ENCODE results near the gene LATS1. TPM values are rescaled to one million over a fixed set of nuclear protein-coding genes. Genes with fewer than 3 reads are reported as not detected.

Gene LATS1
- total RNA-seq, 1 experiment from 2014 or later: 25.1 TPM

DNA sequence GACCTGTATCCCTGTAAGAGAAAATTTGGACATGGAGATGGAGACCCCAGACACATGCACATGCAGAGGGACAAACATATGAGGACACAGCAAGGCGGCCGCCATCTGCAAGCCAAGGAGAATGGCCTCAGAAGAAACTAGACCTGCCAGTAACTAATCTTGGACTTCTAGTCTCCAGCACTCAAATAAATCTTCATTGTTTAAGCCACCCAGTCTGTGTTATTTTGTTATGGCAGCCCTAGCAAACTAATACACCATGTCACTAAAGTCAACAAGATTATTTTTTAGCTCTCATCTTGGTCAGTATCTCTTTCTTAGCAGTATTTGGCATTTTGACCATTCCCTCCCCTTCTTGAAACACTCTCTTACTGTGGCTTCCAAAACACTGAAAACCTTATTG is 26.7 kb downstream of the LATS1 start:
- H4K91ac ChIP-seq (ENCODE audit: insufficient read length, low read depth, low read length): no peak overlapping the region
- Mint-ChIP-seq H3K9me3 (no peaks in the 10 kb centered on the region), H3K4me3 (no peak overlapping the region), H3K27ac (no peak overlapping the region), H3K4me1 (no peaks in the 10 kb centered on the region), H3K27me3 (ENCODE audit: low read depth) (no peaks in the 10 kb centered on the region), H3K36me3 (ENCODE audit: insufficient read depth in 1 of 3, low read depth in 3 of 3) (peaks cover 21 to 56% (median 44%) of the 10 kb centered on the region in 3 experiments)
- no peak overlapping the region for H3K4ac ChIP-seq (ENCODE audit: low read depth, low read length)
- H2BK15ac ChIP-seq (ENCODE audit: low read depth, low read length): no peak overlapping the region
- no peaks in the 10 kb centered on the region for H3K9me3 ChIP-seq (ENCODE audit: control insufficient read depth, low read depth, low read length)
- no peak overlapping the region for H3K23ac ChIP-seq (ENCODE audit: insufficient read length, low read depth, low read length)
- no peak for DNase-seq
- no peak overlapping the region for H4K5ac ChIP-seq (ENCODE audit: insufficient read length, low read depth, low read length)
- no peak overlapping the region for H3T11ph ChIP-seq (ENCODE audit: low read length)
- no CpG with 5 or more reads among the region's 2 CpGs for WGBS (ENCODE audit: extremely low coverage, insufficient read length, low lambda C conversion rate)
- H3K23me2 ChIP-seq (ENCODE audit: insufficient read length, low read depth, low read length, poor library complexity, severe bottlenecking): no peaks in the 10 kb centered on the region
- no peak overlapping the region for H3K56ac ChIP-seq (ENCODE audit: insufficient read length, low read depth, low read length)
- H3K18ac ChIP-seq (ENCODE audit: insufficient read length, low read depth, low read length): no peak overlapping the region
- no peak overlapping the region for H4K8ac ChIP-seq (replicated peaks; ENCODE audit: insufficient read length, low read depth, low read length)
- H3K79me1 ChIP-seq (ENCODE audit: insufficient read depth, low read depth, low read length, poor library complexity, severe bottlenecking): no peaks in the 10 kb centered on the region
- H4K20me1 ChIP-seq (ENCODE audit: control insufficient read depth, insufficient read depth, insufficient read length): no peaks in the 10 kb centered on the region
- TF ChIP-seq, protein P1, sequence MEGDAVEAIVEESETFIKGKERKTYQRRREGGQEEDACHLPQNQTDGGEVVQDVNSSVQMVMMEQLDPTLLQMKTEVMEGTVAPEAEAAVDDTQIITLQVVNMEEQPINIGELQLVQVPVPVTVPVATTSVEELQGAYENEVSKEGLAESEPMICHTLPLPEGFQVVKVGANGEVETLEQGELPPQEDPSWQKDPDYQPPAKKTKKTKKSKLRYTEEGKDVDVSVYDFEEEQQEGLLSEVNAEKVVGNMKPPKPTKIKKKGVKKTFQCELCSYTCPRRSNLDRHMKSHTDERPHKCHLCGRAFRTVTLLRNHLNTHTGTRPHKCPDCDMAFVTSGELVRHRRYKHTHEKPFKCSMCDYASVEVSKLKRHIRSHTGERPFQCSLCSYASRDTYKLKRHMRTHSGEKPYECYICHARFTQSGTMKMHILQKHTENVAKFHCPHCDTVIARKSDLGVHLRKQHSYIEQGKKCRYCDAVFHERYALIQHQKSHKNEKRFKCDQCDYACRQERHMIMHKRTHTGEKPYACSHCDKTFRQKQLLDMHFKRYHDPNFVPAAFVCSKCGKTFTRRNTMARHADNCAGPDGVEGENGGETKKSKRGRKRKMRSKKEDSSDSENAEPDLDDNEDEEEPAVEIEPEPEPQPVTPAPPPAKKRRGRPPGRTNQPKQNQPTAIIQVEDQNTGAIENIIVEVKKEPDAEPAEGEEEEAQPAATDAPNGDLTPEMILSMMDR (conservative IDR thresholded peaks at IDR 0.05): no peak
- H3K4me1 ChIP-seq (ENCODE audit: insufficient read depth, low read length): no peaks in the 10 kb centered on the region
- H3K14ac ChIP-seq (ENCODE audit: insufficient read depth, low read length): no peak overlapping the region
- H2AK5ac ChIP-seq (ENCODE audit: insufficient read length, low read length): no peak overlapping the region
- H2BK20ac ChIP-seq (ENCODE audit: low read depth, low read length, poor library complexity, severe bottlenecking): no peak overlapping the region
- no peak overlapping the region for H2AFZ ChIP-seq (ENCODE audit: low read length)
- H2BK12ac ChIP-seq (ENCODE audit: insufficient read length, low read depth, low read length): no peak overlapping the region
- H3K27me3 ChIP-seq (ENCODE audit: insufficient read depth, low read length): no peaks in the 10 kb centered on the region
- no peak overlapping the region for H3K4me2 ChIP-seq (ENCODE audit: insufficient read depth, insufficient read length, low read length)
- H3K27ac ChIP-seq (ENCODE audit: insufficient read length, low read depth, low read length): no peak overlapping the region
- H2BK120ac ChIP-seq (ENCODE audit: low read depth, low read length, poor library complexity, severe bottlenecking): no peak overlapping the region
- no peaks in the 10 kb centered on the region; the same call in 1 of the 2 replicates for H3K79me2 ChIP-seq (ENCODE audit: insufficient read depth, low read length)
- no peak overlapping the region for H3K9ac ChIP-seq (ENCODE audit: extremely low read depth, insufficient read length, low read length)
- no peak overlapping the region for H2BK5ac ChIP-seq (ENCODE audit: insufficient read length, low read length)
